GM23338 (cell line): ENCODE data around the gene VOPP1. TPM values are rescaled to one million over a fixed set of nuclear protein-coding genes. Genes with fewer than 3 reads are reported as not detected.

Experiments used
- ATAC-seq: fragments of 200-7000 bp; cut with Tn5 transposase; 3 replicates; pipeline ENCODE4 v1.9.1; 2020
- DNase-seq: peaks from one replicate; pipeline ENCODE4 v3.0.0-alpha.2; 2015; ENCODE audit warnings: low spot score
- H2AFZ ChIP-seq: fragments of 200-600 bp; sonication (generic); 2 replicates; pipeline ENCODE4 v1.8.0; 2016; ENCODE audit warnings: antibody characterized with exemption, mild to moderate bottlenecking, moderate library complexity
- H3F3A ChIP-seq: fragments of 200-600 bp; sonication (generic); replicated peaks from 2 replicates; pipeline ENCODE4 v1.8.0; 2017; ENCODE audit warnings: antibody characterized with exemption, mixed run types, low read depth
- H3K27ac ChIP-seq: fragments of 200-600 bp; sonication (generic); 2 replicates; pipeline ENCODE4 v1.6.1; 2016; ENCODE audit warnings: low read depth
- H3K27me3 ChIP-seq: fragments of 200-600 bp; sonication (generic); 2 replicates; pipeline ENCODE4 v1.8.0; 2016; ENCODE audit warnings: mild to moderate bottlenecking, mixed run types, moderate library complexity; ENCODE audit not compliant: insufficient read depth
- H3K36me3 ChIP-seq: fragments of 200-600 bp; sonication (generic); 2 replicates; pipeline ENCODE4 v1.8.0; 2016; ENCODE audit warnings: mild to moderate bottlenecking; ENCODE audit not compliant: insufficient read depth
- H3K4me1 ChIP-seq: fragments of 200-600 bp; sonication (generic); 2 replicates; pipeline ENCODE4 v1.8.0; 2016; ENCODE audit warnings: mild to moderate bottlenecking, moderate library complexity; ENCODE audit not compliant: insufficient read depth
- H3K4me2 ChIP-seq: fragments of 200-600 bp; sonication (generic); 2 replicates; pipeline ENCODE4 v1.7.1; 2017; ENCODE audit warnings: mixed run types
- H3K4me3 ChIP-seq: fragments of 200-600 bp; sonication (generic); 2 replicates; pipeline ENCODE4 v1.6.1; 2016; ENCODE audit warnings: mixed run types
- H3K79me2 ChIP-seq: fragments of 200-600 bp; sonication (generic); replicated peaks from 2 replicates; pipeline ENCODE4 v1.8.0; 2017; ENCODE audit warnings: mild to moderate bottlenecking; ENCODE audit not compliant: insufficient read depth
- H3K9me2 ChIP-seq: fragments of 200-600 bp; sonication (generic); 2 replicates; pipeline ENCODE4 v1.8.0; 2017; ENCODE audit not compliant: insufficient read depth
- H4K20me1 ChIP-seq: fragments of 200-600 bp; sonication (generic); replicated peaks from 2 replicates; pipeline ENCODE4 v1.8.0; 2017; ENCODE audit warnings: mild to moderate bottlenecking; ENCODE audit not compliant: insufficient read depth
- H3K27ac Mint-ChIP-seq: 2 replicates; pipeline ENCODE4 v1.8.0; 2020; ENCODE audit warnings: inconsistent platforms, mild to moderate bottlenecking, moderate library complexity, mixed read lengths
- H3K27me3 Mint-ChIP-seq: 3 replicates; pipeline ENCODE4 v1.8.0; 2022; ENCODE audit warnings: low read depth, mild to moderate bottlenecking, moderate library complexity, mixed read lengths, inconsistent platforms; ENCODE audit not compliant: insufficient read depth, poor library complexity
- H3K36me3 Mint-ChIP-seq: 3 replicates; pipeline ENCODE4 v1.8.0; 2021; ENCODE audit warnings: low read depth, mild to moderate bottlenecking, inconsistent platforms, moderate library complexity, mixed read lengths
- H3K4me1 Mint-ChIP-seq: 3 replicates; pipeline ENCODE4 v1.8.0; 2020; ENCODE audit warnings: mild to moderate bottlenecking, inconsistent platforms, mixed read lengths
- H3K4me3 Mint-ChIP-seq: 3 replicates; pipeline ENCODE4 v1.8.0; 2021; ENCODE audit warnings: moderate library complexity, mild to moderate bottlenecking, inconsistent platforms, mixed read lengths
- H3K9me3 Mint-ChIP-seq: 3 replicates; pipeline ENCODE4 v1.8.0; 2020; ENCODE audit warnings: moderate library complexity, mild to moderate bottlenecking, inconsistent platforms, mixed read lengths
- CTCF ChIP-seq, 2 experiments: fragments of 200-600 bp in 1 of 2; sonication (generic) in 1 of 2; conservative IDR thresholded peaks; 2 replicates each; pipeline versions ENCODE4 v1.5.1 to v1.6.1; 2016 to 2017; ENCODE audit warnings: antibody characterized with exemption in 2 of 2, low read depth in 2 of 2, mild to moderate bottlenecking in 2 of 2, moderate library complexity in 1 of 2
- EZH2 ChIP-seq: fragments of 200-600 bp; sonication (generic); IDR thresholded peaks from one replicate; pipeline ENCODE4 v1.8.0; 2017; ENCODE audit warnings: antibody characterized with exemption, mild to moderate bottlenecking, low read depth; ENCODE audit not compliant: unreplicated experiment
- EZH2phosphoT487 ChIP-seq: fragments of 200-600 bp; sonication (generic); IDR thresholded peaks from one replicate; pipeline ENCODE4 v1.8.1; 2018; ENCODE audit warnings: antibody characterized with exemption; ENCODE audit not compliant: unreplicated experiment
- JUNB ChIP-seq: IDR thresholded peaks from one replicate; pipeline ENCODE4 v1.6.1; 2016; ENCODE audit warnings: antibody characterized with exemption; ENCODE audit not compliant: unreplicated experiment
- POLR2AphosphoS5 ChIP-seq: IDR thresholded peaks from 2 replicates; pipeline ENCODE4 v1.6.1; 2016; ENCODE audit warnings: antibody characterized with exemption, low read depth
- STAT1 ChIP-seq: IDR thresholded peaks from one replicate; pipeline ENCODE4 v1.6.1; 2016; ENCODE audit warnings: antibody characterized with exemption; ENCODE audit not compliant: unreplicated experiment
- ZNF114 ChIP-seq: fragments of 250-450 bp; sonication (Bioruptor Pico); IDR thresholded peaks from 2 replicates; pipeline ENCODE4 v1.5.0; 2020; ENCODE audit warnings: mild to moderate bottlenecking, moderate library complexity
- polyA plus RNA-seq: library from polyadenylated mRNA; unstranded; fragments of >200 nt; fragmentation: Nextera tagmentation; extraction: Ambion mirVana; gene quantifications from 2 replicates; pipeline ENCODE4 v1.2.1, GENCODE V29; 2016
- total RNA-seq: library from RNA; depleted of rRNA; stranded (reverse); fragments of >200 nt; shearing (Covaris generic); gene quantifications from 2 replicates; pipeline ENCODE4 v1.2.3, GENCODE V29; 2014
- TF ChIP-seq, protein P1 (sequence below): IDR thresholded peaks from one replicate; pipeline ENCODE4 v1.6.1; 2018; ENCODE audit warnings: antibody characterized with exemption; ENCODE audit not compliant: unreplicated experiment

Gene VOPP1
- total and polyA plus RNA-seq, 2 experiments from 2014 or later, result 28.2 to 73.7 TPM

GRCh38 chr7:55485501-55486191, 86.7 kb downstream of the VOPP1 start:
- H3K36me3 Mint-ChIP-seq, result peaks cover 19% of the 10 kb centered on the region
- DNase-seq, result no peak
- Histone ChIP-seq H3K4me1 (no peaks in the 10 kb centered on the region), H3K9me2 (no peaks in the 10 kb centered on the region), H3K36me3 (no peaks in the 10 kb centered on the region), H3K4me3 (no peak overlapping the region), H3F3A (no peaks in the 10 kb centered on the region), H3K27me3 (no peaks in the 10 kb centered on the region), H2AFZ (no peak overlapping the region), H3K4me2 (no peak overlapping the region), H3K79me2 (no peaks in the 10 kb centered on the region), H3K27ac (no peak overlapping the region), H4K20me1 (peaks cover 3% of the 10 kb centered on the region)
- no peaks in the 10 kb centered on the region for H3K9me3 Mint-ChIP-seq
- H3K27ac Mint-ChIP-seq, result no peak overlapping the region
- ATAC-seq, result no peak
- TF ChIP-seq EZH2phosphoT487, result no peak
- TF ChIP-seq STAT1, result no peak
- TF ChIP-seq, protein P1, sequence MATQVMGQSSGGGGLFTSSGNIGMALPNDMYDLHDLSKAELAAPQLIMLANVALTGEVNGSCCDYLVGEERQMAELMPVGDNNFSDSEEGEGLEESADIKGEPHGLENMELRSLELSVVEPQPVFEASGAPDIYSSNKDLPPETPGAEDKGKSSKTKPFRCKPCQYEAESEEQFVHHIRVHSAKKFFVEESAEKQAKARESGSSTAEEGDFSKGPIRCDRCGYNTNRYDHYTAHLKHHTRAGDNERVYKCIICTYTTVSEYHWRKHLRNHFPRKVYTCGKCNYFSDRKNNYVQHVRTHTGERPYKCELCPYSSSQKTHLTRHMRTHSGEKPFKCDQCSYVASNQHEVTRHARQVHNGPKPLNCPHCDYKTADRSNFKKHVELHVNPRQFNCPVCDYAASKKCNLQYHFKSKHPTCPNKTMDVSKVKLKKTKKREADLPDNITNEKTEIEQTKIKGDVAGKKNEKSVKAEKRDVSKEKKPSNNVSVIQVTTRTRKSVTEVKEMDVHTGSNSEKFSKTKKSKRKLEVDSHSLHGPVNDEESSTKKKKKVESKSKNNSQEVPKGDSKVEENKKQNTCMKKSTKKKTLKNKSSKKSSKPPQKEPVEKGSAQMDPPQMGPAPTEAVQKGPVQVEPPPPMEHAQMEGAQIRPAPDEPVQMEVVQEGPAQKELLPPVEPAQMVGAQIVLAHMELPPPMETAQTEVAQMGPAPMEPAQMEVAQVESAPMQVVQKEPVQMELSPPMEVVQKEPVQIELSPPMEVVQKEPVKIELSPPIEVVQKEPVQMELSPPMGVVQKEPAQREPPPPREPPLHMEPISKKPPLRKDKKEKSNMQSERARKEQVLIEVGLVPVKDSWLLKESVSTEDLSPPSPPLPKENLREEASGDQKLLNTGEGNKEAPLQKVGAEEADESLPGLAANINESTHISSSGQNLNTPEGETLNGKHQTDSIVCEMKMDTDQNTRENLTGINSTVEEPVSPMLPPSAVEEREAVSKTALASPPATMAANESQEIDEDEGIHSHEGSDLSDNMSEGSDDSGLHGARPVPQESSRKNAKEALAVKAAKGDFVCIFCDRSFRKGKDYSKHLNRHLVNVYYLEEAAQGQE, result no peak
- TF ChIP-seq CTCF (conservative IDR thresholded peaks at IDR 0.05; ENCODE audit: low read depth in 2 of 2), result no peak
- no peak for TF ChIP-seq JUNB
- TF ChIP-seq ZNF114 (CRISPR knock-in tag), result no peak
- no peak for TF ChIP-seq EZH2
- H3K4me1 Mint-ChIP-seq, result peaks cover 14% of the 10 kb centered on the region
- H3K4me3 Mint-ChIP-seq, result no peak overlapping the region
- H3K27me3 Mint-ChIP-seq, result peaks cover 4% of the 10 kb centered on the region

GRCh38 chr7:55484834-55485233, 87.5 kb downstream of the VOPP1 start:
- H3K4me3 ChIP-seq, result no peak overlapping the region
- H2AFZ ChIP-seq, result no peak overlapping the region
- H3K9me2 ChIP-seq, result no peaks in the 10 kb centered on the region
- Mint-ChIP-seq H3K9me3 (no peaks in the 10 kb centered on the region), H3K4me3 (no peak overlapping the region), H3K27me3 (peaks cover 2% of the 10 kb centered on the region), H3K4me1 (peaks cover 14% of the 10 kb centered on the region), H3K27ac (peak overlapping the region; percentile 63; the same call in 1 of the 2 replicates), H3K36me3 (peaks cover 16% of the 10 kb centered on the region)
- no peak overlapping the region for H3K4me2 ChIP-seq
- H3K79me2 ChIP-seq, result no peaks in the 10 kb centered on the region
- H3F3A ChIP-seq, result no peaks in the 10 kb centered on the region
- no peaks in the 10 kb centered on the region for H3K4me1 ChIP-seq
- peaks cover 3% of the 10 kb centered on the region; the same call in 1 of the 2 replicates for H4K20me1 ChIP-seq
- DNase-seq (no peak), ATAC-seq (no peak)
- no peak overlapping the region for H3K27ac ChIP-seq
- H3K27me3 ChIP-seq, result no peaks in the 10 kb centered on the region
- H3K36me3 ChIP-seq, result no peaks in the 10 kb centered on the region
- no peak for TF ChIP-seq CTCF (conservative IDR thresholded peaks at IDR 0.05; ENCODE audit: low read depth in 2 of 2)
- TF ChIP-seq POLR2AphosphoS5, result no peak
- TF ChIP-seq, protein P1, result no peak
